Measurements from ENCODE around the gene SEMA3C.
"Not testable (repeated sequence)": the region's sequence is repeated elsewhere in the genome, so short reads cannot be mapped to it uniquely, and the experiment has no call there.

The SEMA3C gene

DNA sequence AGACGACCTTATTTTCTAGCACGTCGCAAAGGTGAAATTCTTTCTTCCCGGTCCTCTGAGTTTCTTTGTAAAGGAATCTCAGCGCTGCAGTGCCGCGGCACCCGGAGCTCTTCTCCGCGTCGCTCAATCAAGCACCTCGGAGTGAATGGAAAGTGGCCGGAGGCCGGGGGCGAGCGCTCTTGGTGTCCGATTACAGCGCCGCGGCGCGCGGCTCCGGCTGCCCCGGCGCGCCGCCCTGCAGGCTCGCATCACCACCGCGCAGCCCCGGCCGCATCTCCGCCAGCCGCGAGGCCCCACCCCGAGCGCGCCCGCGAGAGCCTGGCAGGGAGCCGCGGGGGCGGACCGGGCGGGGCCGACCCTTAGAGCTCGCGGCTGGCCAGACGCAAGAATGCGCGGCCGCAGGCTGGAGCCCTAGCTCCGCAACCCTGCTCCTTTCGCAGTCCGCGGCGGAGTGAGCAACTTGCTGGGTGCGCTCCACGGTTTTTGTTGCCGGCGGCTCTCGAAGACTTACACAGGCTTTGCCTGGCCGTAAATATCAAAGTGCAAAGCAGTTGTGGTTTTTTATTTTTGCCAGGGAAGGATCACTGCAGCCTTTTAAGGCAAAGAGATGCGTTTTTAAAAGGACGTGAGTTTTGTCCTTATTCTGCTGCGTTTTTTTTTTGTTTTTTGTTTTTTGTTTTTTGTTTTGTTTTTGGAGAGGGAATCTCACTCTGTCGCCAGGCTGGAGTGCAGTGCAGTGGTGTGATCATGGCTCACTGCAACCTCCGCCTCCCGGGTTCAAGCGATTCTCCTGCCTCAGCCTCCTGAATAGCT lies at the start of gene SEMA3C:
Gene SEMA3C (minus strand): TSS at position 143 of the 813 bp plus-strand sequence. CDS start 2,270 bp downstream, outside the sequence.
- DNase-seq, result no peak

GRCh38 chr7:80968606-80969005 lies 49.8 kb upstream of the SEMA3C start:
- DNase-seq, result no peak

DNA sequence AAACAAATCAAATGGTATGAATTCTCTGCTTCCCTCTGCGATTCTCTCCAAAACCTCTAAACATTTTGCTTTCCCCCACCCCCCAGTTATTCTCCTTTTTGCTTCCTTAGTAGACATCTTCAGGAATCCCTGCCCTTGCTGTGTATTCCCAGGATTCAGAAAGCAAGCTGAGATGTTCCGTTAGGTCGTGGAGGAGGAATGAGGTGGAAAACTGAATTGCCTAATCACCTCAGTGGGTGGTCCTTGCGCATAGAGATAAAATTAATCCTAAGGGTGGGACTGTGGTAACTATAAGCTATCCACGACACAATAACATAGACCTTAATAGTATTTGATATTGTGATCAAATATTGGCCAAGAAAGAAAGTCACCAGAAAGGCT lies 49.1 kb upstream of the SEMA3C start:
- DNase-seq, result no peak

DNA sequence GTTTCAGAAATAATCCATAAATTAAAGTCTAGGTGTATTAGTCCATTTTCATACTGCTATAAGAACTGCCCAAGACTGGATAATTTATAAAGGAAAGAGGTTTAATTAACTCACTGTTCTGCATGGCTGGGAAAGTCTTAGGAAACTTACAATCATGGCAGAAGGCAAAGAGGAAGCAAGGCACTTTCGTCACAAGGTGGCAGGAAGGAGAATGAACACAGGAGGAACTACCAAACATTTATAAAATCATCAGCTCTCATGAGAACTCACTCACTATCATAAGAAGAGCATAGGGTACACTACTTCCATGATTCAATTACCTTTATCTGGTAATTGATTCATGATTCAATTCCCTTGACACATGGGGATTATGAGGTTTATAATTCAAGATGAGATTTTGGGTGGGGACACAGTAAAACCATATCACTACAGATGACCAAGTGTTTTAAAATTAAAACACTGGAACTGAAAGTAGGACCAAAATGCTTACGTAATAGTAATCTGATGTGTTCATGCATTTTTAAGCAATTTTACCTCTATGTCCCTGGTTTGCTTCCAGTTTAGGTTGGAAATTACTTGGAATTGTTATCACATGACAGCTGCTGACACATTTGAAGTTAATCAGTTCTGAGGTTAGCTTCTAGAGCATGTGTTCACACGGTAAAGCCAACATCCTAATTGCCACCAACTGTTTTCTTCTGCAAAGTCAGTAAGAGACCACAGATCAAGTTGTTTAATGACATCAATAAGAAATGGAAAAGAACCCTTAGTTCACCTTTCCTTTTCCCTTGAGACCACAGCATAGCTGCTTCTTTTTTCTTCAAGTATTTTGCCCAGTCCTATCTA lies 48.4 kb upstream of the SEMA3C start:
- no peak for DNase-seq

DNA sequence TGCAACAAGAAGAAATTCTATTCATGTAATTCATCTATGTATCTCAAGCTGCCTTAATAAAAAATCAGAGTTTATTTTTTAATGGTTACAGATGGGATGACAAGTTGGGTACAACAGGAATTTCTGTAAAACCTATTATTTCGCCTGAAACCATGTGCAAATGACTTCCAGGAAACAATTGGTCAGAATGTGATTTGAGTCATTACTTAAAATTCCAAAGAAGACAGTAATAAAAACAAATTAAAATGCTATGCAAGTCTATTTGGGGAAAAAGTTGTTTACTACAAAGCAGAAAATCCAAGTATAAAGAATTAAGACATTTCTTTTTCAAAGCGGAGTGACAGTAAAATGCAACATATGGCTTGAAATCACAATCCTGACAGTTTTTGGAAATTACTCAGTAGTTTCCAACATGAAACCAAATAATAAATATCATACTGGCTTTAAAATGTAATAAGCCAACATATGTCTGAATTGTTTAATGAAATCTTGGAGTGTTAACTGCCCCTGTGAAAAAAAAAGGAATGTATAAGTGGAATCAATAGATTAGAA lies 41.5 kb upstream of the SEMA3C start:
- no peak for DNase-seq

- no peak for DNase-seq
Observed at GRCh38 chr7:80957226-80957777, 38.5 kb upstream of the SEMA3C start.

DNA sequence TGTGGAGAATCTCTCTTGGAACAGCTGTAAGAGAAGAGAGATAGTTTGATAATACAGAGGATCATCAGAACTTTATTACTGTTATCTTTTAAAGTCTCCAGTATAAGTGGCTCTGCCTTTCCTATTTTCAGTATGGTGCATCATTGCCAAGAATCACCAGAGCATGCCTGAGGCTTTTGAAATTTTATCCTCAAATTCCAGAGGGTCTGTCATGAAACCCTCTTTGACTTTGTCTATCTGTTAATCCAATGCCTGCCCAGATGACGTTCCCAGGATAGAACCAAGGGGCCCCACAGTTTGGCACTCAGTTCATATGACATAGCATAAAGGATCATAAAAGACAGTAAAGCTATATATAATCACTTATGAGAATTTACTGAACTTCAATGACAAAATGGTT lies 35.3 kb upstream of the SEMA3C start:
- no peak for DNase-seq

DNA sequence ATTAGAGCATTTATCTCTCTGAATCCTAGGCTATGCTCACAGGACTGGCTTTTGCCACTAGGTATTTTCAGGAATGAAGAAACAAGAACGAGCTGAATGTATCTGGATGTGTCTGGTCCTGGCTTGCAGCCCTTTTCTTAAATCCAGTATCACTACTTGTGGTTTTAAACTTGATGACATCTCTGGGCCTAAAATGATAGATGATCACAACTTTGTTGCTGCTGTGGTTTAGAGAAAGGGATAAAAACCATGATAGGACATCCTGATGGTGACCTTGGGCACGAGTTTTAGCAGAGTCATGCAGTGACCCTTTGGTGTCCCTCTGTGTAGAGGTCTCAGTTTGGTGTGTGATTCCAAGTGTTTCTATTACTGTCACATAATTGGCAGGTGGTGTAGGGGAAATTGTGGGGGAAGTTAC lies 31.7 kb upstream of the SEMA3C start:
- DNase-seq, result no peak

GRCh38 chr7:80949449-80949848 lies 30.6 kb upstream of the SEMA3C start:
- DNase-seq, result no peak

GRCh38 chr7:80946858-80947257 lies 28.0 kb upstream of the SEMA3C start:
- DNase-seq, result no peak

- no peak for DNase-seq
Observed at GRCh38 chr7:80945976-80946375, 27.1 kb upstream of the SEMA3C start.

DNA sequence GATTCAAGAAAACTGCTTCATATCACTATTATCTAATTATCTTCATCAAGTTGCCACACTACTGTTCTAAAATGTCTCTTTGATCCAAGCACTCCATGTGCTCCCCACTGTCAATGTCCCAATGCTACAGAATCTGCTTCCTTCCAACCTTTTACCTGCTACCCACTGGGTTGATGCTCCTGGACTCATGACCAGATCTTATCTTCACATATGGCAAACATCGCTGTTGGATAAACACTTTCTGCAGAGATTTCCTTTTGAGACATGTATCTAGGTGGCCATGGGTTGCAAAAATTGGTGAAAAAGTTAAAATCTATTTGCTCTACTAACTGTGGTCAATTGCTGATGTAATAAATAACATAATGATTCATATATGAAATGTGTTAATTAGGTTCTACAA lies 24.5 kb upstream of the SEMA3C start:
- DNase-seq, result no peak

GRCh38 chr7:80942261-80943041 lies 23.6 kb upstream of the SEMA3C start:
- DNase-seq, result no peak

GRCh38 chr7:80941208-80941758 lies 22.4 kb upstream of the SEMA3C start:
- no peak for DNase-seq

- DNase-seq, result no peak
Observed at GRCh38 chr7:80940539-80941207, 21.8 kb upstream of the SEMA3C start.

DNA sequence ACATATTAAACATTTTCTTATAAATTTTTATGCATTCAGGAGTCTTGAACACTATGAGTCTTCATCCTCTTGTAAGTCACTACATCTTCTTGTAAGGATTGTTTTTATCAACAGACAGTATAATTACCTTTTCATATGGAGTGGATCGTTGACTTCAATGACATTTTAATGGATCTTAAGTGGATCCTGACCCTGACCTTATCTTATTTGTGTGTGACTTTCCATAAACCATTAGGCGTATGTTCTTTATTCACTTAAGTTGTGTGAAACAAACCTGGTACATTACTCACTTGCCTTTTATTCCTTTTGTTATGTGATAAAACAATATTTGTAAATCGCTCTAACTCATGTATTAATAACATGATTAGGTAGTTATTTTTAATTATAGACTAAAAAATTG lies 18.5 kb upstream of the SEMA3C start:
- no peak for DNase-seq

GRCh38 chr7:80935991-80936780 lies 17.3 kb upstream of the SEMA3C start:
- DNase-seq, result no peak

- DNase-seq, result no peak
Observed at GRCh38 chr7:80934321-80934720, 15.5 kb upstream of the SEMA3C start.

- DNase-seq, result no peak
Observed at GRCh38 chr7:80932536-80932935, 13.7 kb upstream of the SEMA3C start.

- DNase-seq, result no peak
Observed at GRCh38 chr7:80929619-80930018, 10.8 kb upstream of the SEMA3C start.

GRCh38 chr7:80926955-80927354 lies 8.1 kb upstream of the SEMA3C start:
- not testable (repeated sequence) for DNase-seq
